HG03558 (cell line): ENCODE results near the gene MIEF2.

Source experiments
- ATAC-seq: cut with Tn5 transposase; IDR thresholded peaks from one replicate; pipeline ENCODE4 v1.9.1; 2021; ENCODE audit warnings: moderate number of reproducible peaks; ENCODE audit not compliant: unreplicated experiment; ENCODE audit errors: extremely low read depth

MIEF2 gene

GRCh38 chr17:18253947-18254821 is 6.3 kb upstream of the MIEF2 start:
- ATAC-seq: no peak

- no peak for ATAC-seq
Measured at GRCh38 chr17:18254888-18255649, 5.4 kb upstream of the MIEF2 start.

- no peak for ATAC-seq
Measured at GRCh38 chr17:18256351-18256750, 4.1 kb upstream of the MIEF2 start.

DNA sequence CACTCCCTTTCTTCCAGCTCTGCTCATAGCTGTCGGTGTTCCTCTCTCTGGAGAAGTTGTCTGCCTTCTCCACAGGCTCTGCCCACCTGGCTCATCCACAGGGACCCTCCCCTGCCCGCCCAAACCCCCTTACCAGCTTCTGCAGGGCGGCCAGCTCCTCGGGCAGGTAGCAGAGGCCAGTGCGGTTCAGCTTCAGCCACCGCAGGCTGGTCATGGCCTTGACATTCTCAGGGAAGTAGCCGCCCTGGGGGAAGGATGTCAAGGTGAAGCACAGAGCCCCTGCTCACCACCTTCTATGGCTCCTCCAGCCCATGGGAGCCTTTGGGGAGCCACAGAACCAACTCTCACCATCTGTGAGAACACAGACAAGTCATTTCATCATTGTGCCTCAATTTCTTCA is 3.7 kb upstream of the MIEF2 start:
- no peak for ATAC-seq

DNA sequence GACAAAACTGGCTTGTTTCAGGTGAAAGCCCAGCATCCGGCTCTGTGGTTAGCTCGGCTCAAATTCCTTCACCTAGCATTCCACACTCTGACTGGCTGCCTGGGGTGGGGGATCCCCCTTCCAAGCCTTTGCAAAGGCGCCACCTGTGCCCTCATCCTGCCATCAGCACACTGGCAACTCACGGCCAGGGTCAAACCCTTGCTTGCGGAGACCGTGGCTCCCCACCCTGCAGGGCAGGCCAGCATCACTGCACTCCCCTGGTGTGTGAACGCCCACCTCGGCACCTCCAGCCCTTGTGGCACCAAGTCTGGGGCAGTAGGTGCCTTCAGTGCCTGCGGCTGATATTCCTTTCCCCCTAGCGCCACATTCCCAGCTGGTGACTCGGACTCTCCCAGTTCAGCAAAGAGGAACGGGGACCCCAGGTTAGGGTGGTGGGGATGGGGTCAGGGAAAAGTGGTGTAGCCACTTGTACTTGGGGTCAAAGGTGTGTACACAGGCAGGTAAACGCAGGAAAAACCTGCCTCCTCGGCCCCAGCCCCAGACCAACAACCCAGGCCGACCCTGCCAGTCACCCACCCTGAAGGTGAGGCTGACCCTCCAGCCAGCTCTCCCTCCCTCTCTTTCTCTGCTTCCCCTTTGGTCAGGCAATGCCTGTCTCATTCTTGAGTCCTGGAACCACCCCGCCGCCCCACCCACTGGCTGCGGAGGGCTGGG is 3.0 kb upstream of the MIEF2 start:
- ATAC-seq: no peak

DNA sequence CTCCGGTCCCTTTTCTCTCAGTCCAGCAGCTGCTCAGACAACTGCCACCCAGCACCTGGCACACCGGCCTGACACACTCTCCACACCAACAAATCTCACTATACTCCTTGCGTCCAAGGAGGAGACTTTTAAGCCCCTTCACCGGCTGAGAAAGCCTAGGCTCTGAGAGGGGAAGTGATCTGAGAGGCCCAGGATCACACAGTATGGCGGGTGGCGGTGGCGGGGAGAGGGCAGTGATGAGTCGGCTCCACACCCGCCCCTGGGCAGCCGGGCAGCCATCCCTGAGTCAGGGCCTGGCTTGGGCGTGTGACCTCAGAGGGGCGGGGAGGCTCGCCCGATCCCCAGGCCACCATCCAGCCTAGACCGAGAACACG is 2.5 kb upstream of the MIEF2 start:
- no peak for ATAC-seq

- ATAC-seq: no peak
Measured at GRCh38 chr17:18258356-18259038, 2.0 kb upstream of the MIEF2 start, which contains the start of gene FLII. TSS of gene FLII (minus strand) at chr17:18258738. CDS start at chr17:18258690, 48 bp downstream.

GRCh38 chr17:18259621-18260331 is 686 bp upstream of the MIEF2 start:
- no peak for ATAC-seq

DNA sequence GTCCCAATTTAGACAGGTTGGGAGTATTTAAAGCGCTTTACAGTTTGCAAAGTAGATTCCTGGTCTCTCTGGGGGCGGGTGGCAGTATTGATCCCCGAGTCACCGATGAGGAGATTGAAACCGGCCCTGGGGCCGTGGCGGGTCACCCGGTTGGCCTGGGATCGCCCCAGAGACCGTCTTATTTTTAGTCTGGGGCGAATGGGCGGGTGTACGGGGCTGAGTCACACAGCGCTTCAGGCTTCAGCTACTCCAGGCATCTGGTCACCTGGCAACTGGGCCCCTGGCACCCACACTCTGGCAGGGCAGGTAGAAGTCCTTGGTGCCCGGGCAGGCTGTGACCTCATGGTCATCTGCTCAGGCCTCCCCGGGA is 669 bp downstream of the MIEF2 start:
- no peak for ATAC-seq

DNA sequence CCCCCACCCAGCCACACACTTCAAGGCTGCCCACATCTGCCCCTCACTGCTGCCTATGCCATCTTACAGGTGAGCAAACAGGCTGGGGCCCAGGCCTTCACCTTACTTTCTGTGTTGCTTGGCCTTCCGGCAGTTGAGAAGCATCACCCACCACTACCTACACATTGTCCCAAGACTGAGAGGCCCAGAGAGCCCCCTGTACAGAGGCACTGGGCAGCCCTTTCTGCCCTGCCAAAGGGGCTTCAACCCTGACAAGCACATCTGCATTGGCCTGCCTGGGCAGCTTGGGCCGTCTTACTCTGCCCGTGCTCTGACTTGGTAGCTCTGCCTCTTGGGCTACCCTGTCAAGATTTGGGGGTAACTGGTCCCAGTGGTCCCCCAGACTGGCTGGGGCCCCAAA is 1.2 kb downstream of the MIEF2 start:
- no peak for ATAC-seq

- no peak for ATAC-seq
Measured at GRCh38 chr17:18262111-18262510, 1.6 kb downstream of the MIEF2 start.

- ATAC-seq: no peak
Measured at GRCh38 chr17:18262641-18263040, 2.2 kb downstream of the MIEF2 start.

DNA sequence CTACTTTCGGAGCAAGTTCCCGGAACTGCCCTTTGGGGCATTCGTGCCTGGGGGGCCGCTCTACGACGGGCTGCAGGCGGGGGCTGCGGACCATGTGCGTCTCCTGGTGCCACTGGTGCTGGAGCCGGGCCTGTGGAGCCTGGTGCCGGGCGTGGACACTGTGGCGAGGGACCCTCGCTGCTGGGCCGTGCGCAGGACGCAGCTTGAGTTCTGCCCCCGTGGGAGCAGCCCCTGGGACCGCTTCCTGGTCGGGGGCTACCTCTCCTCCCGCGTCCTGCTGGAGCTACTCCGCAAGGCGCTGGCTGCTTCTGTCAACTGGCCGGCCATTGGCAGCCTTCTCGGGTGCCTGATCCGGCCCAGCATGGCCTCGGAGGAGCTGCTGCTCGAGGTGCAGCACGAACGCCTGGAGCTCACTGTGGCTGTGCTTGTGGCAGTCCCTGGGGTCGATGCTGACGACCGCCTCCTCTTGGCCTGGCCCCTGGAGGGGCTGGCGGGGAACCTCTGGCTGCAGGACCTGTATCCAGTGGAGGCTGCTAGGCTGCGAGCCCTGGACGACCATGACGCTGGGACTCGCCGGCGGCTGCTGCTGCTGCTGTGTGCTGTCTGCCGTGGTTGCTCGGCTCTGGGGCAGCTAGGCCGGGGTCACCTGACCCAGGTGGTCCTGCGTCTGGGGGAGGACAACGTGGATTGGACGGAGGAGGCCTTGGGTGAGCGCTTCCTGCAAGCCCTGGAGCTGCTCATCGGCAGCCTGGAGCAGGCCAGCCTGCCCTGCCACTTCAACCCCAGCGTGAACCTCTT is 3.6 kb downstream of the MIEF2 start:
- no peak for ATAC-seq

- no peak for ATAC-seq
Measured at GRCh38 chr17:18267366-18267765, 6.9 kb downstream of the MIEF2 start.

- no peak for ATAC-seq
Measured at GRCh38 chr17:18267927-18268711, 7.7 kb downstream of the MIEF2 start.

- no peak for ATAC-seq
Measured at GRCh38 chr17:18270046-18270931, 9.8 kb downstream of the MIEF2 start.

GRCh38 chr17:18277076-18277475 is 16.6 kb downstream of the MIEF2 start:
- ATAC-seq: no peak
